Measurements from ENCODE around the gene ADAMTS4.

The ADAMTS4 gene

GRCh38 chr1:161196111-161196510, 2.7 kb downstream of the ADAMTS4 start:
- no peak for DNase-seq (ENCODE audit: low read depth)

GRCh38 chr1:161195171-161195570, 3.7 kb downstream of the ADAMTS4 start:
- no peak for DNase-seq (ENCODE audit: low read depth)

GRCh38 chr1:161193561-161194235, 5.2 kb downstream of the ADAMTS4 start:
- no peak for DNase-seq (ENCODE audit: low read depth)

GRCh38 chr1:161192476-161193465, 6.1 kb downstream of the ADAMTS4 start:
- peak; percentile 45 for DNase-seq (ENCODE audit: low read depth)

- no peak for DNase-seq (ENCODE audit: low read depth)
These were observed 6.9 kb downstream of the ADAMTS4 start for GRCh38 chr1:161191971-161192370.

- DNase-seq (ENCODE audit: low read depth), result no peak
These were observed 7.8 kb downstream of the ADAMTS4 start for GRCh38 chr1:161190962-161191521.

- no peak for DNase-seq (ENCODE audit: low read depth)
These were observed 9.8 kb downstream of the ADAMTS4 start for GRCh38 chr1:161189036-161189435.

- no peak for DNase-seq (ENCODE audit: low read depth)
These were observed 10.5 kb downstream of the ADAMTS4 start for GRCh38 chr1:161188381-161188780.

GRCh38 chr1:161187311-161187710, 11.5 kb downstream of the ADAMTS4 start:
- no peak for DNase-seq (ENCODE audit: low read depth)

GRCh38 chr1:161185732-161186311, 13.0 kb downstream of the ADAMTS4 start:
- DNase-seq (ENCODE audit: low read depth), result no peak

- peak; percentile 48 for DNase-seq (ENCODE audit: low read depth)
These were observed 13.6 kb downstream of the ADAMTS4 start for GRCh38 chr1:161185282-161185682.

- peak; percentile 38 for DNase-seq (ENCODE audit: low read depth)
These were observed 16.6 kb downstream of the ADAMTS4 start for GRCh38 chr1:161182214-161182613.

GRCh38 chr1:161180639-161181038, 18.2 kb downstream of the ADAMTS4 start:
- DNase-seq (ENCODE audit: low read depth), result no peak

- DNase-seq (ENCODE audit: low read depth), result no peak
These were observed 19.2 kb downstream of the ADAMTS4 start for GRCh38 chr1:161179698-161180097.

GRCh38 chr1:161177936-161178244, 21.0 kb downstream of the ADAMTS4 start:
- DNase-seq (ENCODE audit: low read depth), result no peak

- peak; percentile 92 for DNase-seq (ENCODE audit: low read depth)
These were observed 21.5 kb downstream of the ADAMTS4 start, which contains the start of gene B4GALT3 for GRCh38 chr1:161177112-161177935. TSS of gene B4GALT3 (minus strand) at chr1:161177507. CDS start at chr1:161176060, 1,447 bp downstream.

GRCh38 chr1:161176468-161177111, 22.3 kb downstream of the ADAMTS4 start:
- DNase-seq (ENCODE audit: low read depth), result no peak

GRCh38 chr1:161175771-161176453, 22.9 kb downstream of the ADAMTS4 start:
- no peak for DNase-seq (ENCODE audit: low read depth)

GRCh38 chr1:161174911-161175310, 23.9 kb downstream of the ADAMTS4 start:
- no peak for DNase-seq (ENCODE audit: low read depth)

GRCh38 chr1:161173711-161174110, 25.1 kb downstream of the ADAMTS4 start:
- DNase-seq (ENCODE audit: low read depth), result no peak
